ENCODE data around the gene TUT1.

The TUT1 gene

DNA sequence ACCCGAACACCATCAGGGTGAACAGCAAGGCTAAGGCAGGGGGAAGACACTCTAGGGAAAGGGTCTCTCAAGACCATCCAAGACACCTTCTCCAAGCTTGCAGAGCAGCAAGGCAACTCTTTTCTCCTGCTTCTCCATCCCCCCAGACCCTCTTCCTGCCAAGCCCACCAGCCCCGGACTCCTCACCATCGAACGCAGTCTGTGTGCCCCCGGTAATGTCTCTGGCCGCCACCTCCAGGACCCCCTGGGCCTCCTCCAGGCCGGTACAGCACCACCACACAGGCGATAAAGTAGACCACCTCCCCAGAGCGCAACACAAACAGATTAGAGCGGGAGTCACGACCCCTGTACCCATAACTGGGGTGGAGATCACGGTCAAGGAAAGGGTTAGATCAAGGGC lies 17.5 kb upstream of the TUT1 start:
- Histone ChIP-seq H3K9me3 (ENCODE audit: low read depth, low read length) (no peaks in the 10 kb centered on the region), H3K36me3 (ENCODE audit: insufficient read depth, low read length) (no peaks in the 10 kb centered on the region), H3K27ac (no peak overlapping the region), H3K9ac (ENCODE audit: insufficient read length) (no peak overlapping the region), H3K4me3 (no peak overlapping the region)
- no peak for DNase-seq (ENCODE audit: low read depth, low spot score)
- no peak for TF ChIP-seq POLR2AphosphoS5 (IDR thresholded peaks at IDR 0.05; ENCODE audit: borderline replicate concordance, low read depth, low read length)

DNA sequence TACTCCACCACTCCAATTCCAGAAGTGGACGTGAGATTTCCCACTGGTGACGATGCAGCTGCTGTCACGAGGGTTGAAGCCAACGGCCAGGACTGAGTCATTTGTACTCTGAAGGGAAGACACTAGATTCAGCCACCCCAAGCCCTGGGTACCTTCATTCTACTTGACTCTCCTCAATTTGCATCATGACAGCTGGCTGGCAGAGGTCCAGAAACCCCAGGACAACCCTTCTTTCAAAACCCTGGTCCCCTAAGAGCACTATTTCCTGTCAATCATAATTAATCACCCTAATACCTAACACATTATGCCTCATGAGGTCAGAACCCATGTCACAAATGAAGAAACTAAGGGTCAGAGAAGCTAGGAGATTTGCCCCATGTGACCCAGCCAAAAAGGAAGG lies 16.4 kb upstream of the TUT1 start:
- Histone ChIP-seq H3K36me3 (ENCODE audit: insufficient read depth, low read length) (no peaks in the 10 kb centered on the region), H3K27ac (no peak overlapping the region), H3K9me3 (ENCODE audit: low read depth, low read length) (no peaks in the 10 kb centered on the region), H3K4me3 (no peak overlapping the region), H3K9ac (ENCODE audit: insufficient read length) (no peak overlapping the region)
- TF ChIP-seq EZH2 (IDR thresholded peaks at IDR 0.05): no peak
- TF ChIP-seq FOXP2 (optimal IDR thresholded peaks at IDR 0.05; ENCODE audit: control extremely low read depth, extremely low read length, insufficient read depth): no peak
- TF ChIP-seq POLR2AphosphoS5 (IDR thresholded peaks at IDR 0.05; ENCODE audit: borderline replicate concordance, low read depth, low read length): no peak
- no peak for DNase-seq (ENCODE audit: low read depth, low spot score)

DNA sequence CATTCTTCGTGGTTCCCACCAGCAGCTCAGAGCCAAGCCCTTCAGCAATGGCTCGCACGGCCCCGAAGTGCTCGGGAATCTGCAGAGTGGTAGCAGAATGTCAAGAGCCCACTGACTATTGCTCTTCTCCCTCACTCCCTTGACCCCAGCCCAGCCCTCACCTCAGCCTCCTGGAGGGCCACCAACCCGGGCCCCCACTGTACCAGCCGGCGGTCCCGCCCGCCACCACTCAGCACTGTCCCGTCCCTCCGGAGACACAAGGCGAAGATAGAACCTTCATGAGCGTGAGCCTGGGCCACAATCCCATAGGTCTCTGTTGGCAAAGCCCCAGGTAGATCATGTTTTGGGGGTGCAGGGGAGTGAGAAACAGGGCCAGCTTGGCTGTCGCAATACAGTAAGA lies 14.6 kb upstream of the TUT1 start:
- H3K36me3 ChIP-seq (ENCODE audit: insufficient read depth, low read length): no peaks in the 10 kb centered on the region
- no peak for DNase-seq (ENCODE audit: low read depth, low spot score)
- H3K27ac ChIP-seq: no peak overlapping the region
- H3K9me3 ChIP-seq (ENCODE audit: low read depth, low read length): no peaks in the 10 kb centered on the region
- H3K4me3 ChIP-seq: no peak overlapping the region
- no peak overlapping the region for H3K9ac ChIP-seq (ENCODE audit: insufficient read length)
- TF ChIP-seq POLR2AphosphoS5 (IDR thresholded peaks at IDR 0.05; ENCODE audit: borderline replicate concordance, low read depth, low read length) (no peak), EZH2 (IDR thresholded peaks at IDR 0.05) (no peak), FOXP2 (optimal IDR thresholded peaks at IDR 0.05; ENCODE audit: control extremely low read depth, extremely low read length, insufficient read depth) (no peak)

DNA sequence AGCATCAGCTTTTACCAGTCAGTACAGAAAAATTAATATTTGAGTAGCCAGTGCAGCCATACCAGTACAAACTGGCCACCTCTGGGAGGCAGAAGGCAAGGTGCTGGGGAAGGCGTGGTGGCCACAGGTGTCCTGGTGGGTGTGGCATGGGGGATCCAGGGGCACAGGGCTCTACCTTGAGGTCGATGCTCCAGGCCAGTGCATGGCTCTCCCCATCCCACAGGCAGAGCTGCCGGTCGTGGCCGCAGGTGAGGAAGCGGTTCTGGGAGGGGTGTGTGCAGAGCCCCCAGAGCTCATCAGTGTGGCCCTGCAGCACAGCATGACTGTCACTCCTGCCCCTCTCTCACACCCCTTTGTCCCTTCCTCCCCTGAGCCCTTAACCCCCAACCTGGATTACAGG lies 14.1 kb upstream of the TUT1 start:
- Histone ChIP-seq H3K36me3 (ENCODE audit: insufficient read depth, low read length) (no peaks in the 10 kb centered on the region; the same call in 1 of the 2 replicates), H3K9me3 (ENCODE audit: low read depth, low read length) (no peaks in the 10 kb centered on the region), H3K9ac (ENCODE audit: insufficient read length) (no peak overlapping the region), H3K4me3 (no peak overlapping the region), H3K27ac (no peak overlapping the region)
- DNase-seq (ENCODE audit: low read depth, low spot score): no peak
- TF ChIP-seq EZH2 (IDR thresholded peaks at IDR 0.05) (no peak), POLR2AphosphoS5 (IDR thresholded peaks at IDR 0.05; ENCODE audit: borderline replicate concordance, low read depth, low read length) (no peak), FOXP2 (optimal IDR thresholded peaks at IDR 0.05; ENCODE audit: control extremely low read depth, extremely low read length, insufficient read depth) (no peak)

DNA sequence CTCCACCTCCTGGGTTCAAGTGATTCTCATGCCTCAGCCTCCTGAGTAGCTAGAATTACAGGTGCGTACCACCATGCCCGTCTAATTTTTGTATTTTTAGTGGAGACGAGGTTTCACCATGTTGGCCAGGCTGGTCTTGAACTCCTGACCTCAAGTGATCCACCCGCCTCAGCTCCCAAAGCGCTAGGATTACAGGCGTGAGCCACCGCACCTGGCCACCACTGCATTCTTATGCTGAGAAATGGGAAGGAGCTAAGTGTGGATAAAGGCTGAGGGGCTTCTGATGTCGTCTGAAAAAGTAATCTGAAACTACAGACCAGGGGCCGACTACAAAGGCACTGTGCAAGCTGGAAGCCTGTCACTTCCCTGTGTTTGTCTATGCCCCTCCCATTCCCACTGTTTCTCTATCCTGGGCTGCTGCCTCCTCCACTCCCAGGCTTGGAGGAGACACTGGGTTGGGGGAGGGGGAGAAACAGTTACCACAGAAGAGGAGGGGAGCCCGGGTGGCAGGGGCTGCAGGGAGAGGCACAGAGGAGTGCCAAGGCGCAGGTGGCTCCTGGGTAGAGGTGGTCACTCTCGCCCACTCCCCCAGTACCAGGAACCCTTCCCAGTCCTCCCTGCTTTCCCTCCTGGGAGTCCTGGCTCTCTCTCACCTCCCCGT lies 13.3 kb upstream of the TUT1 start:
- TF ChIP-seq FOXP2 (optimal IDR thresholded peaks at IDR 0.05; ENCODE audit: control extremely low read depth, extremely low read length, insufficient read depth): no peak
- TF ChIP-seq EZH2 (IDR thresholded peaks at IDR 0.05): no peak
- TF ChIP-seq POLR2AphosphoS5 (IDR thresholded peaks at IDR 0.05; ENCODE audit: borderline replicate concordance, low read depth, low read length): no peak
- no peak for DNase-seq (ENCODE audit: low read depth, low spot score)
- Histone ChIP-seq H3K9me3 (ENCODE audit: low read depth, low read length) (no peaks in the 10 kb centered on the region), H3K9ac (ENCODE audit: insufficient read length) (no peak overlapping the region), H3K36me3 (ENCODE audit: insufficient read depth, low read length) (peaks cover 6% of the 10 kb centered on the region), H3K27ac (no peak overlapping the region), H3K4me3 (no peak overlapping the region)

DNA sequence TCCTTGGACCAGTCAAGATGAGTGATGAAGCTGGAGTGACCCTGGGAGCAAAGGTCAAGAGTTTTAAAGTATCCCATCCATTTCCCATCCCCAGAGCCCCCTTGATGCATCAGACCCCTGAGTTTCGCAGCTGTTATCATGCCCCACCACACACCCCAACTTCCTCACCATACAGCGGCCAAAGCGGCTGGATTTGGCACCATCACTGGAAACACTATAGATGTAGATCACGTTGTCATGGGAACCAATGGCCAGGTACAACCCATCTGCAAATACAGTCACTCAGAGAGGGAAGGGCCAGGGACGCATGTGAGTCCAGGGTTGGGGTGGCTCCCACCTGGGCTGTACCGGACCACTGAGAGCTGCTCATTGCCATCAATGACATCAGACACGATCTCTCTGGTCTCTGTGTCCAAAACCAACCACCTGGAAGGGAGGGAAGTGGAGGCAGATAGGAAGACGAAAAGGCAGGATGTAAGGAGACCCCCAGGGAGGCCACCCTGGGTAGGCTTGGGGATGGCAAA lies 12.5 kb upstream of the TUT1 start:
- H3K9me3 ChIP-seq (ENCODE audit: low read depth, low read length): no peaks in the 10 kb centered on the region
- no peak overlapping the region for H3K9ac ChIP-seq (ENCODE audit: insufficient read length)
- TF ChIP-seq POLR2AphosphoS5 (IDR thresholded peaks at IDR 0.05; ENCODE audit: borderline replicate concordance, low read depth, low read length) (no peak), FOXP2 (optimal IDR thresholded peaks at IDR 0.05; ENCODE audit: control extremely low read depth, extremely low read length, insufficient read depth) (no peak), EZH2 (IDR thresholded peaks at IDR 0.05) (no peak)
- H3K36me3 ChIP-seq (ENCODE audit: insufficient read depth, low read length): peaks cover 11% of the 10 kb centered on the region
- H3K27ac ChIP-seq: no peak overlapping the region; the same call in 1 of the 2 replicates
- DNase-seq (ENCODE audit: low read depth, low spot score): no peak
- no peak overlapping the region for H3K4me3 ChIP-seq

- DNase-seq (ENCODE audit: low read depth, low spot score): no peak
- no peaks in the 10 kb centered on the region for H3K9me3 ChIP-seq (ENCODE audit: low read depth, low read length)
- no peak overlapping the region for H3K9ac ChIP-seq (ENCODE audit: insufficient read length)
- H3K36me3 ChIP-seq (ENCODE audit: insufficient read depth, low read length): peaks cover 19% of the 10 kb centered on the region
- TF ChIP-seq EZH2 (IDR thresholded peaks at IDR 0.05) (no peak), FOXP2 (optimal IDR thresholded peaks at IDR 0.05; ENCODE audit: control extremely low read depth, extremely low read length, insufficient read depth) (no peak), POLR2AphosphoS5 (IDR thresholded peaks at IDR 0.05; ENCODE audit: borderline replicate concordance, low read depth, low read length) (no peak)
- no peak overlapping the region for H3K4me3 ChIP-seq
- H3K27ac ChIP-seq: no peak overlapping the region
These were observed 11.7 kb upstream of the TUT1 start for GRCh38 chr11:62603072-62603408.

- peak overlapping the region; percentile 78 for H3K9ac ChIP-seq (ENCODE audit: insufficient read length)
- TF ChIP-seq POLR2AphosphoS5 (IDR thresholded peaks at IDR 0.05; ENCODE audit: borderline replicate concordance, low read depth, low read length): no peak
- no peak for TF ChIP-seq EZH2 (IDR thresholded peaks at IDR 0.05)
- TF ChIP-seq FOXP2 (optimal IDR thresholded peaks at IDR 0.05; ENCODE audit: control extremely low read depth, extremely low read length, insufficient read depth): no peak
- peak overlapping the region; percentile 74 for H3K27ac ChIP-seq
- H3K4me3 ChIP-seq: peak overlapping the region; percentile 87
- peaks cover 25% of the 10 kb centered on the region for H3K36me3 ChIP-seq (ENCODE audit: insufficient read depth, low read length)
- DNase-seq (ENCODE audit: low read depth, low spot score): no peak
- H3K9me3 ChIP-seq (ENCODE audit: low read depth, low read length): no peaks in the 10 kb centered on the region
These were observed 11.1 kb upstream of the TUT1 start for GRCh38 chr11:62602141-62603071.
